ENCODE data around the gene PTGDS. TPM values are rescaled to one million over a fixed set of nuclear protein-coding genes. Genes with fewer than 3 reads are reported as not detected.

PTGDS gene
- total RNA-seq, 1 donor from 2014 or later: 5.0 TPM

- H3K36me3 Mint-ChIP-seq (ENCODE audit: low read depth, unreplicated experiment): no peaks in the 10 kb centered on the region
- Histone ChIP-seq H3K9me3 (ENCODE audit: insufficient read depth, low read depth, low read length) (no peaks in the 10 kb centered on the region), H4K20me1 (ENCODE audit: insufficient read depth, low read length) (peaks cover 29% of the 10 kb centered on the region), H3K9ac (ENCODE audit: low read length) (no peak overlapping the region), H3K36me3 (ENCODE audit: insufficient read depth, low read length) (no peaks in the 10 kb centered on the region), H3K27ac (ENCODE audit: low read depth, low read length) (no peak overlapping the region), H3K4me2 (ENCODE audit: low read length) (no peak overlapping the region), H3K27me3 (ENCODE audit: insufficient read depth, low read length) (no peaks in the 10 kb centered on the region), H3K4me1 (ENCODE audit: insufficient read depth, low read length) (peaks cover 15% of the 10 kb centered on the region), H3K79me2 (ENCODE audit: insufficient read depth, low read length) (no peaks in the 10 kb centered on the region), H2AFZ (ENCODE audit: low read depth, low read length) (no peak overlapping the region), H3K4me3 (ENCODE audit: insufficient read depth, low read depth, low read length) (no peak overlapping the region)
- peaks cover 3% of the 10 kb centered on the region for H3K27me3 Mint-ChIP-seq (ENCODE audit: low read depth, unreplicated experiment)
- DNase-seq (ENCODE audit: low read depth) (no peak), FAIRE-seq (no peak)
- no peak overlapping the region for H3K27ac Mint-ChIP-seq (ENCODE audit: unreplicated experiment)
- H3K9me3 Mint-ChIP-seq (ENCODE audit: unreplicated experiment): no peaks in the 10 kb centered on the region
- no peak overlapping the region for H3K4me3 Mint-ChIP-seq (ENCODE audit: unreplicated experiment)
- H3K4me1 Mint-ChIP-seq (ENCODE audit: low read depth, unreplicated experiment): no peaks in the 10 kb centered on the region
- TF ChIP-seq EZH2 (IDR thresholded peaks at IDR 0.05; ENCODE audit: insufficient read depth, low read length): no peak
- no peak for TF ChIP-seq CTCF (IDR thresholded peaks at IDR 0.05; ENCODE audit: insufficient read depth, low read depth, low read length)
These were observed 48.2 kb downstream of the PTGDS start for GRCh38 chr9:137025517-137025966.

GRCh38 chr9:137026384-137026783, 49.1 kb downstream of the PTGDS start:
- H3K36me3 Mint-ChIP-seq (ENCODE audit: low read depth, unreplicated experiment): no peaks in the 10 kb centered on the region
- DNase-seq (ENCODE audit: low read depth) (no peak), FAIRE-seq (no peak)
- Histone ChIP-seq H3K4me3 (ENCODE audit: insufficient read depth, low read depth, low read length) (no peak overlapping the region), H3K27me3 (ENCODE audit: insufficient read depth, low read length) (no peaks in the 10 kb centered on the region), H3K4me2 (ENCODE audit: low read length) (no peak overlapping the region), H3K4me1 (ENCODE audit: insufficient read depth, low read length) (peaks cover 15% of the 10 kb centered on the region), H3K79me2 (ENCODE audit: insufficient read depth, low read length) (no peaks in the 10 kb centered on the region), H3K27ac (ENCODE audit: low read depth, low read length) (no peak overlapping the region), H3K9me3 (ENCODE audit: insufficient read depth, low read depth, low read length) (no peaks in the 10 kb centered on the region), H3K9ac (ENCODE audit: low read length) (no peak overlapping the region), H2AFZ (ENCODE audit: low read depth, low read length) (no peak overlapping the region), H3K36me3 (ENCODE audit: insufficient read depth, low read length) (no peaks in the 10 kb centered on the region), H4K20me1 (ENCODE audit: insufficient read depth, low read length) (peaks cover 29% of the 10 kb centered on the region)
- H3K4me3 Mint-ChIP-seq (ENCODE audit: unreplicated experiment): no peak overlapping the region
- no peak for TF ChIP-seq EZH2 (IDR thresholded peaks at IDR 0.05; ENCODE audit: insufficient read depth, low read length)
- no peaks in the 10 kb centered on the region for H3K4me1 Mint-ChIP-seq (ENCODE audit: low read depth, unreplicated experiment)
- peaks cover 3% of the 10 kb centered on the region for H3K27me3 Mint-ChIP-seq (ENCODE audit: low read depth, unreplicated experiment)
- no peaks in the 10 kb centered on the region for H3K9me3 Mint-ChIP-seq (ENCODE audit: unreplicated experiment)
- no peak overlapping the region for H3K27ac Mint-ChIP-seq (ENCODE audit: unreplicated experiment)

GRCh38 chr9:137026828-137027227, 49.5 kb downstream of the PTGDS start:
- Mint-ChIP-seq H3K27ac (ENCODE audit: unreplicated experiment) (no peak overlapping the region), H3K36me3 (ENCODE audit: low read depth, unreplicated experiment) (no peaks in the 10 kb centered on the region), H3K9me3 (ENCODE audit: unreplicated experiment) (no peaks in the 10 kb centered on the region), H3K4me3 (ENCODE audit: unreplicated experiment) (peak overlapping the region; percentile 84), H3K4me1 (ENCODE audit: low read depth, unreplicated experiment) (no peaks in the 10 kb centered on the region), H3K27me3 (ENCODE audit: low read depth, unreplicated experiment) (peaks cover 3% of the 10 kb centered on the region)
- peaks cover 29% of the 10 kb centered on the region for H4K20me1 ChIP-seq (ENCODE audit: insufficient read depth, low read length)
- H3K36me3 ChIP-seq (ENCODE audit: insufficient read depth, low read length): no peaks in the 10 kb centered on the region
- no peak for TF ChIP-seq CTCF (IDR thresholded peaks at IDR 0.05; ENCODE audit: insufficient read depth, low read depth, low read length)
- TF ChIP-seq EZH2 (IDR thresholded peaks at IDR 0.05; ENCODE audit: insufficient read depth, low read length): no peak
- H3K9ac ChIP-seq (ENCODE audit: low read length): no peak overlapping the region
- DNase-seq (ENCODE audit: low read depth) (no peak), FAIRE-seq (no peak)
- peaks cover 15% of the 10 kb centered on the region for H3K4me1 ChIP-seq (ENCODE audit: insufficient read depth, low read length)
- no peak overlapping the region for H3K27ac ChIP-seq (ENCODE audit: low read depth, low read length)
- no peak overlapping the region for H2AFZ ChIP-seq (ENCODE audit: low read depth, low read length)
- no peaks in the 10 kb centered on the region for H3K9me3 ChIP-seq (ENCODE audit: insufficient read depth, low read depth, low read length)
- H3K4me3 ChIP-seq (ENCODE audit: insufficient read depth, low read depth, low read length): no peak overlapping the region
- H3K27me3 ChIP-seq (ENCODE audit: insufficient read depth, low read length): no peaks in the 10 kb centered on the region
- no peaks in the 10 kb centered on the region for H3K79me2 ChIP-seq (ENCODE audit: insufficient read depth, low read length)
- H3K4me2 ChIP-seq (ENCODE audit: low read length): peak overlapping the region; percentile 84
